ENCODE data around the gene OTX1. TPM values are rescaled to one million over a fixed set of nuclear protein-coding genes. Genes with fewer than 3 reads are reported as not detected.
A peak's percentile ranks its signal among the peaks of the same experiment; 100 is the strongest.

Gene OTX1
- total and polyA plus RNA-seq, 10 of the 15 experiments (the other 5 are each of a cell fraction or from before 2014, with no cell fraction given), result 0.04 to 0.67 (median 0.23) TPM; not detected in 2

DNA sequence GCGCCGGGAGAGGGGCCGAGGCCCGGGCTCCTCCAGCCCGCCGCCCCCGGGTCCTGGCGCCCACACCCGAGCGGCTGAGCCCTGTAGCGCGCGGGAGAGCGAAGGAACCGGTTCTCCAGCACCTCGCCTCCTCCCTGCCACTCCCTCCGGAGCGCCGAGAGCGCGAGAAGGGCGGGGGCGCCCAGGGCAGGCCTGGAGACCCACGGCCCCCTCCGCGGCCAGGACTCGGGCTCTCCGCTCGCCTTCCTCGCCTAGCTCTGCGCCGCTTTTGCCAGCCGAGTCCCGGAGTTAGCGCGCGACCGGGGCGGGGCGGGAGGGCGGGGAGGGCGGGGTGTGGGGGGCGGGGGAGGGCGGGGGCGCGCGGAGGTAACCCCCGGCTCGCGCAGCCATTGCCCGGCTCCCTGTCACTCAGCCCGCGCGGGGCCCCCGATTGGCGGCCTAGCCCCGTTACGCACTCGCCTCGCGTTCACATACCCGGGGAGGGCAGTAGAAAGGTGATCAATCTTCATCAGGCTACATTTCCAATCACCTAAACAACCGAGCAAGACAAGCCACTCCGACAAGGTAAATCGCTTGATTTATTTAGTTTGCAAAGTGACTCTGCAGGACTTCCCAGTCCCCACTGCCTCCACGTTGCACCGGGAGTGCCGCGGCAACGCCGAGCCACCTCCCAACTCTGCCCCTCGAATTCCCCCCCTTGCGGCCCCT lies at the start of gene OTX1 (continued):
- TF ChIP-seq, protein P1, sequence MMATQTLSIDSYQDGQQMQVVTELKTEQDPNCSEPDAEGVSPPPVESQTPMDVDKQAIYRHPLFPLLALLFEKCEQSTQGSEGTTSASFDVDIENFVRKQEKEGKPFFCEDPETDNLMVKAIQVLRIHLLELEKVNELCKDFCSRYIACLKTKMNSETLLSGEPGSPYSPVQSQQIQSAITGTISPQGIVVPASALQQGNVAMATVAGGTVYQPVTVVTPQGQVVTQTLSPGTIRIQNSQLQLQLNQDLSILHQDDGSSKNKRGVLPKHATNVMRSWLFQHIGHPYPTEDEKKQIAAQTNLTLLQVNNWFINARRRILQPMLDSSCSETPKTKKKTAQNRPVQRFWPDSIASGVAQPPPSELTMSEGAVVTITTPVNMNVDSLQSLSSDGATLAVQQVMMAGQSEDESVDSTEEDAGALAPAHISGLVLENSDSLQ (IDR thresholded peaks at IDR 0.05), result peak; percentile 98
- TF ChIP-seq CREM (IDR thresholded peaks at IDR 0.05; ENCODE audit: low read depth) (peak; percentile 64; the same call in 1 of the 2 replicates), FOS (IDR thresholded peaks at IDR 0.05; ENCODE audit: borderline replicate concordance, extremely low read depth, insufficient read length) (peak; percentile 8), TCF7 (IDR thresholded peaks at IDR 0.05; ENCODE audit: borderline replicate concordance) (no peak), RAD51 (IDR thresholded peaks at IDR 0.05) (no peak), SUPT20H (IDR thresholded peaks at IDR 0.05; ENCODE audit: borderline replicate concordance, control insufficient read depth, low read depth, low read length) (no peak), STAT3 (IDR thresholded peaks at IDR 0.05; ENCODE audit: low read depth, low read length) (no peak), SREBF1 (IDR thresholded peaks at IDR 0.05; ENCODE audit: low read length) (no peak), MYB (IDR thresholded peaks at IDR 0.05; ENCODE audit: borderline replicate concordance, low read depth, low read length) (no peak), KAT2A (conservative IDR thresholded peaks at IDR 0.05; ENCODE audit: control insufficient read depth, low read depth, low read length) (no peak), POLR2AphosphoS2 (IDR thresholded peaks at IDR 0.05; ENCODE audit: low read depth, low read length) (no peak), HCFC1 (IDR thresholded peaks at IDR 0.05; ENCODE audit: low read length) (no peak), CHD2 (IDR thresholded peaks at IDR 0.05; ENCODE audit: borderline replicate concordance, low read depth, low read length) (peak; percentile 78), NR2F1 (conservative IDR thresholded peaks at IDR 0.05) (0 out of 2 replicates have a peak, but pooled peaks have one; percentile 33), RBBP5 (conservative IDR thresholded peaks at IDR 0.05) (no peak), ASH2L (IDR thresholded peaks at IDR 0.05; ENCODE audit: borderline replicate concordance, low read depth) (no peak), TARDBP (IDR thresholded peaks at IDR 0.05; ENCODE audit: borderline replicate concordance) (0 out of 2 replicates have a peak, but pooled peaks have one; percentile 25), NR2C2 (IDR thresholded peaks at IDR 0.05; ENCODE audit: borderline replicate concordance, control insufficient read depth, insufficient read length, low read depth) (no peak), IKZF2 (IDR thresholded peaks at IDR 0.05) (peak in 1 of 2 experiments; percentile 41; a peak in 1 of 4 replicates), ETV6 (conservative IDR thresholded peaks at IDR 0.05 in 1 of 2, IDR thresholded peaks at IDR 0.05 in 1 of 2; ENCODE audit: borderline replicate concordance in 1 of 2, low read depth in 1 of 2) (no peak)
- TF ChIP-seq, protein P2, sequence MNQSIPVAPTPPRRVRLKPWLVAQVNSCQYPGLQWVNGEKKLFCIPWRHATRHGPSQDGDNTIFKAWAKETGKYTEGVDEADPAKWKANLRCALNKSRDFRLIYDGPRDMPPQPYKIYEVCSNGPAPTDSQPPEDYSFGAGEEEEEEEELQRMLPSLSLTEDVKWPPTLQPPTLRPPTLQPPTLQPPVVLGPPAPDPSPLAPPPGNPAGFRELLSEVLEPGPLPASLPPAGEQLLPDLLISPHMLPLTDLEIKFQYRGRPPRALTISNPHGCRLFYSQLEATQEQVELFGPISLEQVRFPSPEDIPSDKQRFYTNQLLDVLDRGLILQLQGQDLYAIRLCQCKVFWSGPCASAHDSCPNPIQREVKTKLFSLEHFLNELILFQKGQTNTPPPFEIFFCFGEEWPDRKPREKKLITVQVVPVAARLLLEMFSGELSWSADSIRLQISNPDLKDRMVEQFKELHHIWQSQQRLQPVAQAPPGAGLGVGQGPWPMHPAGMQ (IDR thresholded peaks at IDR 0.05; ENCODE audit: borderline replicate concordance), result no peak
- TF ChIP-seq, protein P3, sequence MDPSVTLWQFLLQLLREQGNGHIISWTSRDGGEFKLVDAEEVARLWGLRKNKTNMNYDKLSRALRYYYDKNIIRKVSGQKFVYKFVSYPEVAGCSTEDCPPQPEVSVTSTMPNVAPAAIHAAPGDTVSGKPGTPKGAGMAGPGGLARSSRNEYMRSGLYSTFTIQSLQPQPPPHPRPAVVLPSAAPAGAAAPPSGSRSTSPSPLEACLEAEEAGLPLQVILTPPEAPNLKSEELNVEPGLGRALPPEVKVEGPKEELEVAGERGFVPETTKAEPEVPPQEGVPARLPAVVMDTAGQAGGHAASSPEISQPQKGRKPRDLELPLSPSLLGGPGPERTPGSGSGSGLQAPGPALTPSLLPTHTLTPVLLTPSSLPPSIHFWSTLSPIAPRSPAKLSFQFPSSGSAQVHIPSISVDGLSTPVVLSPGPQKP (IDR thresholded peaks at IDR 0.05; ENCODE audit: low read depth, low read length), result no peak
- TF ChIP-seq, protein P4, sequence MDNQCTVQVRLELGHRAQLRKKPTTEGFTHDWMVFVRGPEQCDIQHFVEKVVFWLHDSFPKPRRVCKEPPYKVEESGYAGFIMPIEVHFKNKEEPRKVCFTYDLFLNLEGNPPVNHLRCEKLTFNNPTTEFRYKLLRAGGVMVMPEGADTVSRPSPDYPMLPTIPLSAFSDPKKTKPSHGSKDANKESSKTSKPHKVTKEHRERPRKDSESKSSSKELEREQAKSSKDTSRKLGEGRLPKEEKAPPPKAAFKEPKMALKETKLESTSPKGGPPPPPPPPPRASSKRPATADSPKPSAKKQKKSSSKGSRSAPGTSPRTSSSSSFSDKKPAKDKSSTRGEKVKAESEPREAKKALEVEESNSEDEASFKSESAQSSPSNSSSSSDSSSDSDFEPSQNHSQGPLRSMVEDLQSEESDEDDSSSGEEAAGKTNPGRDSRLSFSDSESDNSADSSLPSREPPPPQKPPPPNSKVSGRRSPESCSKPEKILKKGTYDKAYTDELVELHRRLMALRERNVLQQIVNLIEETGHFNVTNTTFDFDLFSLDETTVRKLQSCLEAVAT (IDR thresholded peaks at IDR 0.05), result 0 out of 2 replicates have a peak, but pooled peaks have one; percentile 42
- TF ChIP-seq, protein P5, sequence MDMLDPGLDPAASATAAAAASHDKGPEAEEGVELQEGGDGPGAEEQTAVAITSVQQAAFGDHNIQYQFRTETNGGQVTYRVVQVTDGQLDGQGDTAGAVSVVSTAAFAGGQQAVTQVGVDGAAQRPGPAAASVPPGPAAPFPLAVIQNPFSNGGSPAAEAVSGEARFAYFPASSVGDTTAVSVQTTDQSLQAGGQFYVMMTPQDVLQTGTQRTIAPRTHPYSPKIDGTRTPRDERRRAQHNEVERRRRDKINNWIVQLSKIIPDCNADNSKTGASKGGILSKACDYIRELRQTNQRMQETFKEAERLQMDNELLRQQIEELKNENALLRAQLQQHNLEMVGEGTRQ (IDR thresholded peaks at IDR 0.05; ENCODE audit: borderline replicate concordance, low read depth, low read length), result no peak
